CD4-positive, alpha-beta T cell treated with Interleukin-6 at 100 ng/mL for 8 hours (primary cell): ENCODE data around the gene CHN1.
A peak's percentile ranks its signal among the peaks of the same experiment; 100 is the strongest.

Experiments
- DNase-seq: peaks from one replicate; pipeline ENCODE4 v3.0.0-alpha.2; 2020; ENCODE audit warnings: mixed read lengths, low spot score

Gene CHN1

DNA sequence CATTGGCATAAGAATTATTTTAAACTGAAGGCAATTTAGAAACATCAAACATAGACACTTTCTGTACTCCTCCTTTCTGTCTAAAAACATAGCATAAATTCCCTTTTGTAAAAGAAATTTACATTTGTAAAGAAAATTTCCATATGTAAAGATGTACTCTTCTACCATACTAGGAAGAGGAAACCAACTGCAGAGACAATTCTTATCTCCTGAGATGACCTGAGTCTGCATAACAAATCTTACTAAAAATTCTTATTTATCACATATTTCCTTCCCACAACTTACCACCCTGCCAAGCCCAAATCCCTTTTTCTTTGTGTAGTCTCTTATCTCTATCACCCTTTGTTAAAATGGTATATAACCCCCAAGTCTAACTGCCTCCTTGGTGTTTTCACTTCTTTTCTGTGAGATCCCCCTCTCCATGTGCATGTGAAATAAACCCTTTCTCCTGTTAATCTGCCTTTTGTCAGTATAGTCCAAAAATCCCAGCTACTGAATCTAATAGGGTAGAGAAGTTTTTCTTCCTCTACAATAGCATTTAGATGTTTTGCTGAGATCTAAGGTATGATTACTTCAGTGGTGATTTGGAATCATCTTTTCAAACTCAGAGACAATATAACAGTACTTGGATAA, 81.0 kb downstream of the CHN1 start:
- no peak for DNase-seq

- no peak for DNase-seq
Measured at GRCh38 chr2:174919947-174920595, 85.1 kb downstream of the CHN1 start.

DNA sequence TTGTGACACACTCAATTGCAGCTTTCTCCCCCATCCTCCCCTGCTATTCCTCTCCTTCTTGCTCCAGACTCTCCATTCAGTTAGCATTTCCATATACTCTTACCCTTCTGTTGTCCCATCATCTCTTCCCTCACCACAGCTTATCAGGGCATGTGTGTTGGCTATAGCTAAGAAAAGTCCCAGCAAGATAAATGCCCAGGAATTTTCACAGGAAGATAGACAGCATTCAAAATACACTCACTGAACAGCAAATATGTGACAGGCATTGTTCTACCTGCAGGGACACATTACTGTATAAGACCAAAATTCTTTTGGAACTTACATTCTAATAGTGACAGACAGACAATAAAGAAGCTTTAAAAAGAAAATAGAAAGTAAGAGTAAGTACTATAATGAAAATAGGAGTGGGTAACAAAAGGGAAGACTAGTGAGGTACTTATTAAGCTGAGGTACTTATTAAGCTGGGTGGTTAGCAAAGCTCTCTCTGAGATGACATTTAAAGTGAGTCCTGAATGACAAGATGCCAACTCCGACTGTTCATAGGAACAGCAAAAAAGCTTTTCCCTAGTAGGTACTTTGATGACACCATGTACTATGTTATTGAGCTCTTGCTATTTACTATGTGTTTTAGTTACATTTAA, 86.2 kb downstream of the CHN1 start:
- no peak for DNase-seq

GRCh38 chr2:174916270-174916930, 88.8 kb downstream of the CHN1 start:
- no peak for DNase-seq

- no peak for DNase-seq
Measured at GRCh38 chr2:174914853-174915760, 90.1 kb downstream of the CHN1 start.

DNA sequence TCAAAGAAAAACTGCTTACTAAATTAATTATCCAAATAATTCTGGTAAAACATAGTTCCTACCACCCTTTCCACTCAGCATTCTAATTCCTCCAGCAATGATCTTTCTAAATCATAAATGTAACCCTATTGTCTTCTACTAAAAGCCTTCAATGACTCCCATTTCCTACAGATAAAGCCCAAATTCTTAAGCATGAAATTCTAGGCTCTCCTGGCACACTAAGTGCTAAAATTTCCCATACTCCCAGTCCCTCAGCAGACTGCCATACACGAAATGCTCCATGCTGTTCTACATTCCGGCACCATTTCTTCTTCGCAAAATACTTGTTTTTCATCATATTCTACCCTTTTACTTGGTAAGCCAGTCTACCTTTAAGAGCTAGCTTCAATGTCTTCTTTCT, 96.9 kb downstream of the CHN1 start:
- no peak for DNase-seq

- DNase-seq: no peak
Measured at GRCh38 chr2:174903264-174903556, 102.0 kb downstream of the CHN1 start.

DNA sequence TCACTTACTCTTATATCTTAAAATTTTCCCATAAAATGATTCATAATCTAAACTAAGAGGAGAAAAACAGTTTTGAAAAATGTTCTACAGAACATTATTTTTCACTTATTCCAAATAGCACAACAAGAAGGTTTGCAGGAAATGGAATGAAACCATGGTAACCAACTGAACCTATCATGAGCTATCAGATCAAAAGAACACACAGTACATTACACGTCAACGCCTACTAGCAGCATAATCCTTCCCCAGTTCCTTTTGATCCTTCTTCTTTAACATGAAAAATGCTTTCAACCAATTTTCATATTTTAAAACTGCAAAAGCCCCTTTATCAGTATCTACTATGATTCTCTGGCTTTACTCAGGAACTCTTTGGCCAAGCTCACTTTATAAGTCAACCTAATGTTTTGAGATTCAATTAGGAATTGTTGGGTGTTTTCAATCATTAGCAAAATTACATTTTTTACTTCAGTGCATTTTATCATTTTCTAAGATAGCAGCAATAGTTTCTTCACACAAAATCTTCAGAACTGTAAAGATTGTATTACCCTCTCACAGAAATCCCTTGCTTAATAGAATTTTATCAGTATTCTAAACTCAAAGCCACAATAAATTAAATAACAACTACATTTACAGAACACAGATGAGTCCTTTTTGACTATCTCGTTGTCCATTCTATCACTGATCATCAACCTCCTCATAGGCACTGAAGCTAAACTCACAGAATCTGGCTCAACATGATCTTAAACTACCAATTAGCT, 102.5 kb downstream of the CHN1 start:
- peak; percentile 43 for DNase-seq

DNA sequence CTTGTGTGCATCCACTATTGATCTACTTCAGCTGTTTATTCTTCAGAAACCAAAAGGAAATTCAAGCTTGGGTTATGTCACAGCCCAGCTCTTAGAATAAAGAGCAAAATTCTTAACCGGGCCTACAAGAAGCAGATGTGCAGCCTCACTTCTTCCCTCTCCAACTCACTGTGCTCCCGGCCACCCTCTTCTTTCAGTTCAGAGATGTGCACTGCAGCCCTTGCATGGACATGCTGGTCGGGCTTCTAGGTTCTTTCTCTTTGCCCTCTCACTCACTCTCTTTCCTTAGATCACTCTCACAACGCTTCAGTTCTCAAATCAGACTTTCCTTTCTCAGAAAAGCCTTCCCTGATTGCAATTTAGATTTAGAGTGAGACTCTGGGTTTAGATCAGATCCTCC, 104.1 kb downstream of the CHN1 start:
- peak; percentile 3 for DNase-seq

DNA sequence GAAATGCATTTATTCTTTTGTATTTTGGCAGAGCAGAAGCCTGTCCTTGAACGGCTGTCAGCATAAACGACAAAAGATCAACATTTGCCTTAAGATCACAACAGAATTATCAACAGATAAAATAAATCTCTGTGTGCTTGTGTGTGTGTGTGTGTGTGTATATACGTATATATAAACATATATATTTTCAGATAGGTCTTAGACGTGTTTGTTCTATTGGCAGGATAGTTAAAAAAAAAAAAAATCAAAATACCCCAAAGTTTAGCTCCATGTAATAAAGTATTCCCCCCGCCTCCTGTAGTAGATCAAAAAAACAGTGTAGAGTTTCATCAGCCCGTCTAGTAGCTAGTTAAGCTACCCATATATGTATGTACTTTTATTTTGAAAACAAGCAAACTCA, 107.9 kb downstream of the CHN1 start:
- DNase-seq: no peak

GRCh38 chr2:174893018-174893417, 112.2 kb downstream of the CHN1 start:
- no peak for DNase-seq

GRCh38 chr2:174892546-174892945, 112.6 kb downstream of the CHN1 start:
- DNase-seq: no peak

- DNase-seq: no peak
Measured at GRCh38 chr2:174888646-174889271, 116.4 kb downstream of the CHN1 start.

DNA sequence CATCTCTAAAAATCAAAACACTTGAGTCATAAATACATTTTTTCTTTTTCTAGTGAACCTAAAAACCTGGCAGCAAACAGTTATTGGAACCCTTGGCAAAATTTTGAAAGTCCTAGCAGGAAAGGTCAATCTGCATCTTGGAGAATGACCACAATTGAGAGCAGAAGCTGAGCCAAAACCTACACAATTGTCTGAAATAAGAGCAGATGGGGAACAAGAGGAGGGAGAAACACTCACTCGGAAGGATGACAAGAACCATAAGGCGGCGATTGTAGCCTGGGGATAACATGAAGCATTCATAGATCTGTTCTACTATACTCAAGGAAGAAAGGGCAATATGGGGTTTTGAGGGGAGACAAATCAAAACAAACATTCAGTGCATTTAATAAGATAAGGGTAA, 117.0 kb downstream of the CHN1 start:
- DNase-seq: no peak

GRCh38 chr2:174882416-174882815, 122.8 kb downstream of the CHN1 start:
- no peak for DNase-seq

DNA sequence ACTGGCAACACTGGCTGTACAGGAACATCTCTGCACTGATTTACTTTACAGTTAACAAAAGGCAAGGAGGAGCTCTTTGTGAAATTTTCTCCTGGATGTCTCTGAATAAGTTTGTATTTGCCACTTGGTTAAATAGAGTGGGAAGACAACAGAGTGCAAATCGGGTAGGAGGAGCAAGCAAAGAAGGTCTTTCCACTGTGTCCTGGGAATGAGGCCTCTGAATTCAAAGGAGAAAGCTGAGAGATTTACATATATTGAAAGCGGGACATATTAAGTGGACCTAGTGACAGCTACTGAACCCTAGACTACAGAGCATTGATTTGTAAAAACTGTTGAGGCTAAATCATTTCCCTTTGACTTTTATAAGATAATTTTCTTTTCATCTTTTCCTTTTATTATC, 123.5 kb downstream of the CHN1 start:
- no peak for DNase-seq

- no peak for DNase-seq
Measured at GRCh38 chr2:174878537-174879147, 126.5 kb downstream of the CHN1 start.

GRCh38 chr2:174877751-174878150, 127.4 kb downstream of the CHN1 start:
- DNase-seq: no peak

- DNase-seq: no peak
Measured at GRCh38 chr2:174877301-174877700, 127.9 kb downstream of the CHN1 start.

GRCh38 chr2:174874085-174874484, 131.1 kb downstream of the CHN1 start:
- DNase-seq: no peak

- DNase-seq: no peak
Measured at GRCh38 chr2:174873471-174873870, 131.7 kb downstream of the CHN1 start.
